ENCODE measurements around the gene COL6A1. TPM values are rescaled to one million over a fixed set of nuclear protein-coding genes. Genes with fewer than 3 reads are reported as not detected.
A peak's percentile ranks its signal among the peaks of the same experiment; 100 is the strongest.
"Not testable (repeated sequence)": the region's sequence is repeated elsewhere in the genome, so short reads cannot be mapped to it uniquely, and the experiment has no call there.

The COL6A1 gene
- total RNA-seq, 1 donor from 2014 or later: 0.37 TPM

DNA sequence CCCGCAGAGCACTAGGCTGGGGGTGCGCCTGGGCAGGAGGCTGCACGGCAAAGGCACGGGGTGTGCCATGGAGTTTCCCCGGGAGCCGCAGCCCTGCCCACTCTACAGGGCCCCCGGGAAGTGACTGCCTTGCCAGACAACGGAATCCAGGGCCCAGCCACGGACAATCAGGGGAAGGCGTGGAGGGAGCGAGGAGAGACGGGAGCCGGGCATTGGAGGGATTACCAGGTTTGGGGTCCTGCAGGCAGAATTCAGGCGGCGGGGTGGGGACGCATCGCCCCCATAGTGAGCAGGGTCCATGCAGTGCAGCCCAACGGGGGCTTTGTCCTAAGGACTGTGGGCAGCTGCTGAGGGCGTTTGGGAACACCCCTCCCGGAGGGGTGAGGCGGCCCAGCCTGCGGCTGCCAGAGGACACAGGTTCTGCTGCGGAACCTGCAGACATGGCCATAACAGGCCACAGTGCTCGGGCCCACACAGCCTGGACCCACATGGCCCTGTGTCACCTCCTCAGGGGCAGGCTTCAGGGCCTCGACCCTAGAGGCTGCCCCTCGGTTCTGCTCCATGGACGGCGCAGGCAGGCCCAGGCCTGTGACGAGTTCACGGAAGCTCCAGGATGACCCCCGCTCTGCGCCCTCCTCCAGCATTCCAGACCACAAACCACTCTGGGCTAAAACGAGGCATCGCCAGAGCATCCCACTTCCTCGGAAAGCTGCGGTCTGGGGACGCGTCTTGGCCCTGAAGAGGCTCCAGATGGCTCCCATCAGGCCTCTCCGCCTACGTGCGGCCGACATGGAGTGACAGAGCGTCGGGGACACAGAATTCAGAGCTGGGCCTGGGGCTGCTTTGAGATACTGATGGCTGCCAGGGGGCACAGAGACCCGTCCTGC is 54.5 kb downstream of the COL6A1 start:
- no peak for DNase-seq (ENCODE audit: low spot score)
- H3K9me3 Mint-ChIP-seq: no peaks in the 10 kb centered on the region
- H3K27me3 Mint-ChIP-seq (ENCODE audit: low read depth): peaks cover 2% of the 10 kb centered on the region
- intact Hi-C loops (cut with micrococcal nuclease): no loop called here
- no peak overlapping the region for H3K27ac Mint-ChIP-seq
- H3K4me3 Mint-ChIP-seq (ENCODE audit: low read depth): no peak overlapping the region
- H3K4me1 Mint-ChIP-seq (ENCODE audit: low read depth): no peaks in the 10 kb centered on the region
- H3K36me3 Mint-ChIP-seq (ENCODE audit: low read depth): no peaks in the 10 kb centered on the region

DNA sequence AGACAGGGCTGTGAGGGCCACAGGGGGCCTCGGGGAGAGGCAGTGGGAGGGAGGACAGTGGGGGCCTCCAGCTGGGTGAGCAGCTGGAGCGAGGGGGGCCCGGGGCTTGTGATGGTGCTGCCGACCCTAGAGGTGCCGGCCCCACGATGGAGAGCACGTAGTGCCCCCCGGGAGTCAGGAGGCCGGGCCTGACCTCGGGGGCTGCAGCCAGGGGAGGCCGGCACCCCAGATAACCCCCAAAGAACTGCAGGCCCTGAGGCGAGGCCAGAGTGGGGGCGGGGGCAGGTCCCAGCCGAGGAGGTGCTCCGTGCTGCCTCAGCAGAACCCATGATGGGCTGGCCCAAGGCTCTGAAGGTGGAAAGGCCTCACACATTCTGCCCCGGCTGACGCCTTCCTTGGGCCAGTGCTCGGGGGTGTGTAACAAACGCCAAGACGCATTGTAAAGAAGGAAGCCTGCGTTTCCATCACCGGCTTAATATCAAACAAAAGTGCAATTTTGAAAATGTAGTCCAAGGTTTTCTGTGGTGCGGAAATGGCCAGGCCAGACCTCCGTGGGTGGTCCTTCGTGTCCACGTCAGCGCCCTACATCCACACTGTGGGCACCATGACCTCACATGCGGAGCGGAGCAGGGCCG is 55.2 kb downstream of the COL6A1 start:
- peaks cover 2% of the 10 kb centered on the region for H3K27me3 Mint-ChIP-seq (ENCODE audit: low read depth)
- H3K4me1 Mint-ChIP-seq (ENCODE audit: low read depth): no peaks in the 10 kb centered on the region
- H3K27ac Mint-ChIP-seq: no peak overlapping the region
- no peak overlapping the region for H3K4me3 Mint-ChIP-seq (ENCODE audit: low read depth)
- no peaks in the 10 kb centered on the region for H3K9me3 Mint-ChIP-seq
- intact Hi-C loops (cut with micrococcal nuclease): no loop called here
- no peak for DNase-seq (ENCODE audit: low spot score)
- no peaks in the 10 kb centered on the region for H3K36me3 Mint-ChIP-seq (ENCODE audit: low read depth)

DNA sequence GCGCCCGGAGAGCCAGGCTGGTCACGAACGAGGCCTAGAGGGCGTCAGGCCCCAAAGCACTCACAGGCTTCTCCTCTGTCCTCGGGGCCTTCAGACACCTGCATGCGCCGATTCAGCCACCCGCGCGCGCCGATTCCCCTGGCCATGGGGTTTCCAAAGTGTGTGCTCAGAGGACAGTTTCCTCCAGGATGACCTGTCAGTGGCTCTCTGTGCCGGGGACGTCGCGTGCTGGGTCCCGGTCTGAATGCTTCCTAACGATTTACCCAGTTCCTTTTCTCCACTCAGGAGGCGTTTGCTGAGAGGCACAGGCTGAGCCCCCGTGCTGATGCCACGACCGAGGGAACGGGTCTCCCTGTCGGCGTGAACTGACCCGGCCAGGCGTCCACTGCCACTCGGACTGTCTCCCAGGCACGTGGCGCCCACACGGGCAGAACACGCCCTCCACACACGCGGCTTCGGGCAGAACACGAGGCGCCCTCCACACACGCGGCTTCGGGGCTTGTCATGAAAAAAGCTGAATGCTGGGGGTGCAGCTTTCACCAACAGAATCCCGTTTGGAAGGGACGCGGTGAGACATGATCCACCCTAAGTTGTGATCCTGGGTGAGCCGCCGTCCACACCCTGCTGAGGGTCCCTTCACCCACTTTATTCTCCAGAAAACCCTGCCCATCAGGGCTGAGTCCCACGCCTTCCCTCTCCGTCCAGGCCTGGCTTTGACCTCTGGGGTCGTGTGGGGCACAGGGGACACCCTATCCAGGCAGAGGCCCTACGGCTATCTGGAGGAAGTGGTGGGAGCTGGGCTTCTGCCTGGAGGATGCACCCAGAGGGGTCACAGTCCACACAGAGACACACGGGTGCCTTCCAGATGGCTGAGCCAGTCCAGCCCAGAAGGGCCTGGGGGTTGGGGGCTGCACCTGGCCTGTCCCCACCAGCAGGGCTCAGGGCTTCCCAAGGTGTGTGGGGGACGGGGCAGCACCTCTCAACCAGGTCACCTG is 56.1 kb downstream of the COL6A1 start:
- Mint-ChIP-seq H3K4me1 (ENCODE audit: low read depth) (no peaks in the 10 kb centered on the region), H3K9me3 (no peaks in the 10 kb centered on the region), H3K4me3 (ENCODE audit: low read depth) (no peak overlapping the region)

DNA sequence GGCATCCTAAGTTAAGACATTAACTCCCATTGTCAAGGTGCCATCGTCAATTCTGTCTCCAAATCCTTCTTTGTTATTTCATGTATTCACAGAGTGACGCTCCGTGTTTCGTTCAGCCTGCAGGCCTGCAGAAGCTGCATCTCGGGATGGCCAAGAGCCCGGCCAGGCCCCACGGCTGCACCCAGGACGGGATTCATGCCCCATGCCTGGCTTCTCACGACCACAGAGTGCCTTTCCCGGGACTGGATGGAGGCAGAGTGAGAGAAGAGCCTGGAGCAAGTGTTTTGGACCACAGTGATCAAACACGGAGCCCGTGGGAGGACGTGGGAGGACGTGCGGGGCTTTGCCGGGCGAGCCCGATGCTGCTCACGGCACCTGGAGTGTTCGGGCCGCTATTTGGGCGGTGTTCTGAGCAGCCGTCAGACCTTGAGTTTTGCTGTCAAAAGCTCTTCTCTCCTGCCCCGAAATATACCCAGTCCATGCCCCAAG is 56.8 kb downstream of the COL6A1 start:
- Mint-ChIP-seq H3K27ac (no peak overlapping the region), H3K36me3 (ENCODE audit: low read depth) (no peaks in the 10 kb centered on the region), H3K27me3 (ENCODE audit: low read depth) (peaks cover 1% of the 10 kb centered on the region), H3K9me3 (no peaks in the 10 kb centered on the region), H3K4me1 (ENCODE audit: low read depth) (no peaks in the 10 kb centered on the region), H3K4me3 (ENCODE audit: low read depth) (no peak overlapping the region)
- intact Hi-C loops (cut with micrococcal nuclease): no loop called here
- DNase-seq (ENCODE audit: low spot score): no peak

More for the DNA sequence above, 56.1 kb downstream of the COL6A1 start:
- Mint-ChIP-seq H3K27me3 (ENCODE audit: low read depth) (no peaks in the 10 kb centered on the region), H3K27ac (no peak overlapping the region), H3K36me3 (ENCODE audit: low read depth) (no peaks in the 10 kb centered on the region)
- intact Hi-C loops (cut with micrococcal nuclease): no loop called here
- DNase-seq (ENCODE audit: low spot score): no peak

DNA sequence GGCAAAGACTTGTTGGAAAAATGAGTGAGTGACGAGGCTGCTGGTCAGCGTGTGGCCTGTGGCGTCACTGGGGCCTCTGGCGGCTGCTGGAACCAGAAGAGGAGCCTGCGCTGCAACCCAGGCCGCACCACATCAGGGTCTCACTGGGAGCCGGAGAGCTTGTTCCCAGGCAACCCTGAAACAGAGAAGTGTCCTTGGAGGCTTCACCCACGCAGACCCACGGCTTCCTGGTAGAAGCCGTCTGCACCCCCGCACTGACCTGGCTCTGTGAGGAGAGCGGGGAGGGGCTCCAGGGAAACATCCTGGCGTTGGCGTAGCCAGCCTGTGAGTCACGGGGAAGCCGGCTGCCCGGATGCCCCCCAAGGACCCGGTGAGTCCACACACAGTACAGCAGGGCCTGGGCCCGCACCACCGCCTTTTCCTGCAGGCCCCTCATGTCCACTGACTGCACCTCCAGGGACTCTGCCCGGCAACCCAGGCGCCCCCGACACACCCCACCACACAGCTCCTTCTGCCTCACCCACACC is 57.4 kb downstream of the COL6A1 start:
- H3K27me3 Mint-ChIP-seq (ENCODE audit: low read depth): peaks cover 1% of the 10 kb centered on the region
- intact Hi-C loops (cut with micrococcal nuclease): no loop called here
- no peak overlapping the region for H3K27ac Mint-ChIP-seq
- no peak overlapping the region for H3K4me3 Mint-ChIP-seq (ENCODE audit: low read depth)
- no peaks in the 10 kb centered on the region for H3K4me1 Mint-ChIP-seq (ENCODE audit: low read depth)
- DNase-seq (ENCODE audit: low spot score): peak; percentile 2
- no peaks in the 10 kb centered on the region for H3K36me3 Mint-ChIP-seq (ENCODE audit: low read depth)
- no peaks in the 10 kb centered on the region for H3K9me3 Mint-ChIP-seq

DNA sequence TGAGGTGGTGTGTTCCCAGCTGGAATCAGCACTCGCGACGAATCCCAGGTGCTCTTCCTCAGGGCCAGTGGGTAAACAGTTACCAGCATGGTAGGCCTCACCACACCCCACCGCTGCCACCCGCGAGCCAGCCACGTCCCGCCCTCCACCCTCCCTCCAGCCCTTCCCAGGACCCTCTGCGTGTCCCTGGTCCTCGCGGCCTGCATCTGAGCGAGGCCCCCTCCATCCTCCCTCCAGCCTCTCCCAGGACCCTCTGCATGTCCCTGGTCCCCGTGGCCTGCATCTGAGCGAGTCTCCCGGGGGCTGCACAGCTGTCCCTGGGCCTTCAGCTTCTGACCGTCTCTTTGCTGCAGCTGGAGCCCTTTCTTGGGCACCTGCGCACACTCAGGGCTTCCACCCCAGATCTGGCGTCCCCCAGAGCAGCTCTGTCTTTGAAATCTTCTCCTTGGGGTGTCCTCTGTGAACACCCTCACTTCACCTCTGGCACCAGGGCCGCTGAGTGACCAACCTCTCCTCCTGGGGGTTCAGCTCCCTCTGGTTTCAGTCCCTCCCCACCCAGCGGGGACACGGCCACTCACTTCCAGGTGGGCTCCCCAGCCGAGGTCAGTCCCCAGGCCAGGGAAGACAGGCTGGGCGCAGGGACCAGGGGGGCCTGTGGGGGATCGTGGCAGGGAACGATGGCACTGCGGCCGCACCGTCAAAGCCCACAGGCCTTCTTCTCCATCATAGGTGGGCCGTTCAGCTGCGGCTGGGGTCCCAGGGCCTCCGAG is 58.5 kb downstream of the COL6A1 start:
- Mint-ChIP-seq H3K27ac (no peak overlapping the region), H3K27me3 (ENCODE audit: low read depth) (peaks cover 1% of the 10 kb centered on the region), H3K4me3 (ENCODE audit: low read depth) (no peak overlapping the region), H3K36me3 (ENCODE audit: low read depth) (no peaks in the 10 kb centered on the region), H3K9me3 (no peaks in the 10 kb centered on the region), H3K4me1 (ENCODE audit: low read depth) (no peaks in the 10 kb centered on the region)
- peak; percentile 6 for DNase-seq (ENCODE audit: low spot score)
- intact Hi-C loops (cut with micrococcal nuclease): no loop called here

DNA sequence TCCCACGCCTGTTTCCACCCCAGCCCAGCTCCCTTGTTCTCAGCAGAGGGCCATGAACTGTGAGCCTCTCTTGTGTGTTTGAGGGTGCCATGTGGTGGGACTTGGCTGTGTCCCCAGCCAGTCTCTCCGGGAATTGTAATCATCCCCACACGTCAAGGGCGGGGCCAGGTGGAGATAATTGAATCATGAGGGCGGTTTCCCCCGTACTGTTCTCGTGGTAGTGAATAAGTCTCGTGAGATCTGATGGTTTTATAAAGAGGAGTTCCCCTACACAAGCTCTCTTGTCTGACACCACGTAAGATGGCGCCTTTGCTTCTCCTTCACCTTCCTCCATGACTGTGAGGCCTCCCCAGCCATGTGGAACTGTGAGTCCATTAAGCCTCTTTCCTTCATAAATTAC is 59.1 kb downstream of the COL6A1 start:
- Mint-ChIP-seq H3K4me1 (ENCODE audit: low read depth) (no peaks in the 10 kb centered on the region), H3K4me3 (ENCODE audit: low read depth) (no peak overlapping the region), H3K9me3 (no peaks in the 10 kb centered on the region), H3K36me3 (ENCODE audit: low read depth) (no peaks in the 10 kb centered on the region), H3K27ac (no peak overlapping the region), H3K27me3 (ENCODE audit: low read depth) (peaks cover 1% of the 10 kb centered on the region)
- DNase-seq (ENCODE audit: low spot score): no peak
- intact Hi-C loops (cut with micrococcal nuclease): no loop called here

DNA sequence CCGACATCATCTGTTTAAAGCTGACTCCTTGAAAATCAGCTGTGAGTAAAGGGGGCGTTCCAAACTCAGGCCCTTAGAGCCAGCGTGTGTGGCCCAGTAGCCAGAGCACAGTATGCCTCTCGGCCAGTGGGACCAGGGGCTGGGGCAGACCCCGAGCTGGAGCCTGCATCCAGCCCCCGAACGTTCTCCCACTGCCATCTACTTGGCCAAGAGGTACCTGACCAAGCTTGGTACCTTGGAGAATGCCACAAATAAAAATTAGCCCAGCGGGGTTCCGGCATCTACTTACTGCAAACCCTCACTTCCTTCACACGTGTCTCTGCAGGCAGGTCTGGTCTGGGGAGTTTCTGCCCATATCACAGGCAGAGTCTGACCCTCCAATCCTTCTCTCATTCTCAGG is 59.6 kb downstream of the COL6A1 start:
- Mint-ChIP-seq H3K27ac (no peak overlapping the region), H3K27me3 (ENCODE audit: low read depth) (peaks cover 1% of the 10 kb centered on the region), H3K4me1 (ENCODE audit: low read depth) (no peaks in the 10 kb centered on the region), H3K36me3 (ENCODE audit: low read depth) (no peaks in the 10 kb centered on the region), H3K9me3 (no peaks in the 10 kb centered on the region), H3K4me3 (ENCODE audit: low read depth) (no peak overlapping the region)
- intact Hi-C loops (cut with micrococcal nuclease): no loop called here
- DNase-seq (ENCODE audit: low spot score): no peak

DNA sequence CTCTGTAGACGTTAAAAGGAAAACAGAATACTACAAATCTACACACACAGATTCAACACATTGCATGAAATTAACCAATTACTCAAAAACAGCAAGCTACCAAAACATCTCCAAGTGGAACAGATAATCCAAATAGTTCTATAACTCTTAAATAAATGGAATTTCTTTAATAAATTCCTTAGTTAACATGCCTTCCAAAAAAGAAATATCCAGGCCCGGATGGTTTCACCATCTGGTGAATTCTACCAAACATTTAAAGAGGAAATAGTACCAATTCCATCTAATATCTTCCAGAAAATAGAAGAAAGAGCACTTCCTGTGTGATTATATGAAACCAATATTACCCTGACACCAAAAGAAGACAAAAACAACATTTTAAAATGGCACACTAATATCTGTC is 63.6 kb downstream of the COL6A1 start:
- H3K27ac Mint-ChIP-seq: no peak overlapping the region
- H3K4me3 Mint-ChIP-seq (ENCODE audit: low read depth): no peak overlapping the region
- peaks cover 1% of the 10 kb centered on the region for H3K27me3 Mint-ChIP-seq (ENCODE audit: low read depth)
- H3K36me3 Mint-ChIP-seq (ENCODE audit: low read depth): no peaks in the 10 kb centered on the region
- H3K4me1 Mint-ChIP-seq (ENCODE audit: low read depth): no peaks in the 10 kb centered on the region
- intact Hi-C loops (cut with micrococcal nuclease): no loop called here
- no peak for DNase-seq (ENCODE audit: low spot score)
- no peaks in the 10 kb centered on the region for H3K9me3 Mint-ChIP-seq

DNA sequence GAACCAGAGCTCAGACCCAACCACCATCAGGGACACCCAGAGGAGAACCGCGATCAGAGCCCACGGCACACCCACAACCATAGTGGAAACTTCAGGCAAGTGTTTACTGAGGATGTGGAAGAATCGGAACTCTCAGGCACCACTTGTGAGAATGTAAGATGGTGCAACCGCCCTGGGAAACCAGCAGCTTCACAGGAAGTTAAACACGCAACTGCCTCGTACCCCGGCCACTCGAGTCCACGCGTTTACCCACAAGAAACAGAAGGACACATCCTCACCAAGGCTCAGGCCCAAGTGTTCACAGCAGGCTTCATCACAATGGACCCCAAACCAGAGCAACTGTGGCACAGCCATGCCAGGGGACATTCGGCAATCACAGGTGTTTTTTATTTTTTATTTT is 64.9 kb downstream of the COL6A1 start:
- intact Hi-C loops (cut with micrococcal nuclease): no loop called here
- no peaks in the 10 kb centered on the region for H3K4me1 Mint-ChIP-seq (ENCODE audit: low read depth)
- H3K9me3 Mint-ChIP-seq: no peaks in the 10 kb centered on the region
- peaks cover 1% of the 10 kb centered on the region for H3K27me3 Mint-ChIP-seq (ENCODE audit: low read depth)
- no peak overlapping the region for H3K27ac Mint-ChIP-seq
- H3K36me3 Mint-ChIP-seq (ENCODE audit: low read depth): no peaks in the 10 kb centered on the region
- no peak for DNase-seq (ENCODE audit: low spot score)
- H3K4me3 Mint-ChIP-seq (ENCODE audit: low read depth): no peak overlapping the region

DNA sequence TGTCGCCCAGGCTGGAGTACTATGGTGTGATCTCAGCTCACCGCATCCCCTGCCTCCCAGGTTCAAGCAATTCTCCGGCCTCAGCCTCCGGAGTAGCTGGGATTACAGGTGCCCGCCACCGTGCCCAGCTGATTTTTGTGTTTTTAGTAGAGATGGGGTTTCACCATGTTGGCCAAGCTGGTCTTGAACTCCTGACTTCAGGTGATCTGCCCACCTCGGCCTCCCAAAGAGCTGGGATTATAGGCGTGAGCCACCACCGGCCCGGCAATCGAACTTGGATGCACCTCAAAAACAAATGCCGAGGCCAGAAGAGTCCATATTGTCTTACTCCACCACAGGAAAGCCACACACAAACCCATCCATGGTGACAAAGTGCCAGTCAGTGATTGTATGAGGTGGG is 65.3 kb downstream of the COL6A1 start:
- H3K27me3 Mint-ChIP-seq (ENCODE audit: low read depth); H3K4me3 Mint-ChIP-seq (ENCODE audit: low read depth); H3K9me3 Mint-ChIP-seq; H3K27ac Mint-ChIP-seq; H3K4me1 Mint-ChIP-seq (ENCODE audit: low read depth); H3K36me3 Mint-ChIP-seq (ENCODE audit: low read depth); DNase-seq (ENCODE audit: low spot score); intact Hi-C loops (cut with micrococcal nuclease): not testable (repeated sequence)

All from activated T-helper 2 cell treated with anti-CD3 and anti-CD28 coated beads, Interferon-gamma antibody, Interleukin-2, Interleukin-4, amounts not matched to agents 10 μg/mL and 5 μg/mL and 100 μg/mL, durations not matched to agents 14 hours and 24 hours and 36 hours (primary cell).